HepG2 (cell line): ENCODE results near the gene SLC13A5. TPM values are rescaled to one million over a fixed set of nuclear protein-coding genes. Genes with fewer than 3 reads are reported as not detected.
A peak's percentile ranks its signal among the peaks of the same experiment; 100 is the strongest.

Experiments
- ATAC-seq: fragments of 200-7000 bp; cut with Tn5 transposase; 3 replicates; pipeline ENCODE4 v1.9.1; 2020; ENCODE audit warnings: mild to moderate bottlenecking, moderate library complexity
- BruUV-seq: library from RNA; stranded (reverse); fragments of 400-500 nt; replicated peaks from 2 replicates; lab custom pipeline; 2021; lab: Mats Ljungman, UMichigan
- CTCF ChIA-PET: fragments of 300-600 bp; formaldehyde crosslinking; extraction: SDS; loops from one replicate; lab custom pipeline; 2021; ENCODE audit warnings: low total read pairs, inconsistent platforms, low intra/inter-chr PET ratio; lab: Yijun Ruan, JAX
- POLR2A ChIA-PET: fragments of 350-600 bp; sonication (Branson Sonifier 250); formaldehyde crosslinking; loops from one replicate; lab custom pipeline; 2020; ENCODE audit warnings: antibody characterized with exemption, inconsistent platforms; lab: Yijun Ruan, JAX
- DNase-seq: peaks from one replicate; pipeline ENCODE4 v3.0.0-alpha.2; 2015; ENCODE audit warnings: low spot score
- FAIRE-seq: peaks from 3 replicates; lab custom pipeline; 2011; peaks lifted over from hg19 to GRCh38; lab: Jason Lieb, UNC
- H2AFZ ChIP-seq: one replicate; pipeline ENCODE4 v1.6.1; 2011; ENCODE audit warnings: low read length, inconsistent platforms
- H3K27ac ChIP-seq: fragments of 300-600 bp; 3 replicates; pipeline ENCODE4 v1.8.0; 2011; ENCODE audit warnings: mixed run types, mild to moderate bottlenecking, mixed read lengths, low read length, inconsistent platforms; ENCODE audit not compliant: insufficient read depth; ENCODE audit errors: extremely low read length
- H3K27me3 ChIP-seq, 2 experiments: fragments of 200-600 bp in 1 of 2; 2 replicates in 1 of 2; 3 replicates in 1 of 2; pipeline versions ENCODE4 v1.6.0 to v1.8.0; 2011; ENCODE audit warnings: low read length in 2 of 2, mild to moderate bottlenecking in 2 of 2, moderate library complexity in 2 of 2, inconsistent platforms in 1 of 2; ENCODE audit not compliant: insufficient read depth in 2 of 2, control insufficient read depth in 1 of 2
- H3K36me3 ChIP-seq, 2 experiments: fragments of 200-600 bp in 1 of 2; replicated peaks in 1 of 2; 2 replicates in 1 of 2; 3 replicates in 1 of 2; pipeline versions ENCODE4 v1.5.1 to v1.8.0; 2011; ENCODE audit warnings: low read length in 2 of 2, inconsistent platforms in 1 of 2; ENCODE audit not compliant: insufficient read depth in 2 of 2, control insufficient read depth in 1 of 2
- H3K4me1 ChIP-seq: 2 replicates; pipeline ENCODE4 v1.5.1; 2012; ENCODE audit warnings: low read length, inconsistent platforms; ENCODE audit not compliant: insufficient read depth
- H3K4me2 ChIP-seq: 2 replicates; pipeline ENCODE4 v1.6.0; 2011; ENCODE audit warnings: low read depth, low read length, inconsistent platforms
- H3K4me3 ChIP-seq, 3 experiments: fragments of 200-600 bp in 1 of 3; sonication (generic), shearing (Covaris generic) in 1 of 3; replicated peaks in 1 of 3; 2 replicates each; pipeline ENCODE4 v1.5.1; 2011 to 2016; ENCODE audit warnings: low read length in 3 of 3, inconsistent platforms in 2 of 3, low read depth in 2 of 3, mild to moderate bottlenecking in 2 of 3, control low read depth in 1 of 3, mixed read lengths in 1 of 3; ENCODE audit not compliant: insufficient read depth in 1 of 3
- H3K79me2 ChIP-seq: one replicate; pipeline ENCODE4 v1.6.1; 2011; ENCODE audit warnings: low read length, inconsistent platforms; ENCODE audit not compliant: insufficient read depth
- H3K9ac ChIP-seq: 2 replicates; pipeline ENCODE4 v1.6.0; 2011; ENCODE audit warnings: mild to moderate bottlenecking, low read depth, low read length, inconsistent platforms; ENCODE audit not compliant: insufficient read depth
- H3K9me3 ChIP-seq: 2 replicates; pipeline ENCODE4 v1.5.1; 2012; ENCODE audit warnings: mild to moderate bottlenecking, low read length
- H4K20me1 ChIP-seq: 2 replicates; pipeline ENCODE4 v1.6.0; 2011; ENCODE audit warnings: inconsistent platforms, mild to moderate bottlenecking, low read length, moderate library complexity; ENCODE audit not compliant: insufficient read depth
- BRF2 ChIP-seq: sonication (generic); formaldehyde crosslinking; IDR thresholded peaks from 2 replicates; pipeline ENCODE4 v1.8.1; 2022; ENCODE audit warnings: mild to moderate bottlenecking, missing genetic modification reagents
- DMAP1 ChIP-seq: IDR thresholded peaks from 2 replicates; pipeline ENCODE4 v1.6.1; 2016
- FLYWCH1 ChIP-seq: sonication (generic); formaldehyde crosslinking; IDR thresholded peaks from 2 replicates; pipeline ENCODE4 v1.8.1; 2023; ENCODE audit warnings: mild to moderate bottlenecking, missing genetic modification reagents
- GRHL1 ChIP-seq: sonication (generic); formaldehyde crosslinking; conservative IDR thresholded peaks from 2 replicates; pipeline ENCODE4 v1.8.0; 2022; ENCODE audit warnings: missing genetic modification reagents
- HHEX ChIP-seq: IDR thresholded peaks from 2 replicates; pipeline ENCODE4 v1.6.1; 2016; ENCODE audit warnings: control low read depth
- MAZ ChIP-seq, 2 experiments: sonication (generic) in 1 of 2; formaldehyde crosslinking in 1 of 2; IDR thresholded peaks; 2 replicates each; pipeline versions ENCODE4 v1.5.0 to v1.6.1; 2012 to 2020; ENCODE audit warnings: low read depth in 2 of 2, mild to moderate bottlenecking in 2 of 2, borderline replicate concordance in 1 of 2, improper control_type of control experiment in 1 of 2, low read length in 1 of 2, missing genetic modification reagents in 1 of 2, moderate library complexity in 1 of 2
- NFATC3 ChIP-seq: sonication (generic); formaldehyde crosslinking; IDR thresholded peaks from 2 replicates; pipeline ENCODE4 v1.5.1; 2020; ENCODE audit warnings: mild to moderate bottlenecking, missing genetic modification reagents
- PHB2 ChIP-seq: fragments of 450-650 bp; IDR thresholded peaks from 2 replicates; pipeline ENCODE4 v1.6.1; 2018; ENCODE audit not compliant: partially characterized antibody
- RFXAP ChIP-seq: sonication (generic); formaldehyde crosslinking; IDR thresholded peaks from 2 replicates; pipeline ENCODE4 v1.4.0; 2020; ENCODE audit warnings: missing genetic modification reagents, borderline replicate concordance
- SMAD9 ChIP-seq: sonication (generic); formaldehyde crosslinking; IDR thresholded peaks from 2 replicates; pipeline ENCODE4 v1.5.1; 2020; ENCODE audit warnings: mild to moderate bottlenecking, missing genetic modification reagents
- ZFY ChIP-seq: sonication (generic); formaldehyde crosslinking; IDR thresholded peaks from 2 replicates; pipeline ENCODE4 v1.4.0; 2020; ENCODE audit warnings: missing genetic modification reagents
- ZNF256 ChIP-seq: sonication (generic); formaldehyde crosslinking; conservative IDR thresholded peaks from 2 replicates; pipeline ENCODE4 v1.4.0; 2020; ENCODE audit warnings: missing genetic modification reagents
- ZNF501 ChIP-seq: sonication (generic); formaldehyde crosslinking; IDR thresholded peaks from 2 replicates; pipeline ENCODE4 v1.5.1; 2020; ENCODE audit warnings: mild to moderate bottlenecking, moderate library complexity, missing genetic modification reagents
- ZNF530 ChIP-seq: sonication (generic); formaldehyde crosslinking; IDR thresholded peaks from 2 replicates; pipeline ENCODE4 v1.5.0; 2020; ENCODE audit warnings: low read depth, mild to moderate bottlenecking, missing genetic modification reagents
- ZNF547 ChIP-seq: sonication (generic); formaldehyde crosslinking; IDR thresholded peaks from 2 replicates; pipeline ENCODE4 v1.5.1; 2020; ENCODE audit warnings: mild to moderate bottlenecking, missing genetic modification reagents
- WGBS: methylation state at CpG from one replicate; pipeline ENCODE4 v1.1.6; 2017; ENCODE audit warnings: low lambda C conversion rate; 5-methylcytosine and 5-hydroxymethylcytosine counted together
- in situ Hi-C: cut with HindIII; loops from 2 replicates; pipeline ENCODE4 v1.10.0; 2017; ENCODE audit warnings: low pct_unique_long_range_greater_than_20kb; ENCODE audit not compliant: extremely low pct_ligation_motif_present
- intact Hi-C: fragments of 100-400 bp; cut with micrococcal nuclease; formaldehyde crosslinking; loops from one replicate; pipeline ENCODE4 v1.10.0; 2022; ENCODE audit not compliant: unreplicated experiment
- polyA plus RNA-seq, 8 experiments: library from polyadenylated mRNA; depleted of rRNA in 3 of 8; stranded (reverse) in 7 of 8; unstranded in 1 of 8; fragments of >200 nt; fragmentation: Illumina TruSeq in 4 of 8; extraction: Trizol in 4 of 8; gene quantifications; 2 replicates each; pipeline versions ENCODE4 v1.2.1 to v1.2.3, GENCODE V29; 2011 to 2016; ENCODE audit warnings: low read depth in 4 of 8, missing spikeins in 1 of 8, mixed read lengths in 1 of 8; ENCODE audit not compliant: insufficient read depth in 1 of 8
- total RNA-seq, 5 experiments: library from RNA; depleted of rRNA; stranded (reverse); fragments of >200 nt; fragmentation: Illumina TruSeq; extraction: Trizol; gene quantifications; 2 replicates each; pipeline ENCODE4 v1.2.3, GENCODE V29; 2016; ENCODE audit warnings: low read depth in 1 of 5

The SLC13A5 gene
- total and polyA plus RNA-seq, 2 of the 13 experiments (the other 11 are each of a cell fraction or from before 2014, with no cell fraction given), result 42.8 to 310 TPM

DNA sequence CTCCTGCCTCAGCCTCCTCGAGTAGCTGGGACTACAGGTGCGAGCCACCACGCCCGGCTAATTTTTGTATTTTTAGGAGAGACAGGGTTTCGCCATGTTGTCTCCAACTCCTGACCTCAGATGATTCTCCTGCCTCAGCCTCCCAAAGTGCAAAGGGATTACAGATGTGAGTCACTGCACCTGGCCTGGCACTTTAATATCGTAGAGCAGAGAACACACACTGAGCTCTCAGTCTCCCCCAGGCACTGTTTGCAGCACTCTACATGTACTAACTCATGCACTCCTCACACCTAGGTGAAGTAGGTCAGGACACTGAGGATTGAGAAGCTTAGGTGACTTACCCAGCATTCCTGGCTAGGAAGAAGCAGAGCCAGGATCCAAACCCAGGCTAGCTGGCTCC lies 46.6 kb downstream of the SLC13A5 start:
- no peak overlapping the region for H3K4me3 ChIP-seq
- WGBS, result 86% methylated on average over 6 of the region's 6 CpGs
- H3K36me3 ChIP-seq, result no peaks in the 10 kb centered on the region
- no peaks in the 10 kb centered on the region for H3K27me3 ChIP-seq
- CTCF ChIA-PET, result interaction anchor here (0.7 to 3.0 kb wide), 7 partner anchors 35 to 338 kb away, joined by 3 to 52 read pairs (median 5); partner anchors contain the start of gene SLC13A5
- DNase-seq (no peak), ATAC-seq (peak; percentile 19), FAIRE-seq (no peak)
- in situ Hi-C loops, result loop anchor here (5.0 to 10.0 kb wide), 3 partner anchors 46 to 348 kb away; partner anchors contain the start of genes RNASEK, SLC13A5 and TEKT1
- no peaks in the 10 kb centered on the region for H3K9me3 ChIP-seq
- TF ChIP-seq HHEX (CRISPR knock-in tag) (no peak), DMAP1 (no peak), ZFY (CRISPR knock-in tag) (no peak), ZNF256 (CRISPR knock-in tag) (no peak), SMAD9 (0 out of 2 replicates have a peak, but pooled peaks have one; percentile 20), ZNF547 (0 out of 2 replicates have a peak, but pooled peaks have one; percentile 41), ZNF530 (CRISPR knock-in tag) (no peak), FLYWCH1 (CRISPR knock-in tag) (no peak), MAZ (IDR thresholded peaks at IDR 0.05; ENCODE audit: borderline replicate concordance, low read depth, low read length) (no peak), MAZ (CRISPR knock-in tag; IDR thresholded peaks at IDR 0.05; ENCODE audit: low read depth) (no peak), ZNF501 (CRISPR knock-in tag) (0 out of 2 replicates have a peak, but pooled peaks have one; percentile 5), GRHL1 (CRISPR knock-in tag) (no peak), NFATC3 (CRISPR knock-in tag) (no peak), BRF2 (CRISPR knock-in tag) (no peak), RFXAP (CRISPR knock-in tag) (no peak), PHB2 (no peak)
- H3K4me1 ChIP-seq, result peaks cover 51% of the 10 kb centered on the region
- intact Hi-C loops, result loop anchor here (1.0 to 2.0 kb wide), 4 partner anchors 16 to 176 kb away; no protein-coding TSS in a partner anchor
- BruUV-seq, result no TSS peak
- H4K20me1 ChIP-seq, result no peaks in the 10 kb centered on the region
- POLR2A ChIA-PET, result interaction anchor here (1.3 to 4.3 kb wide), 5 partner anchors 10 to 48 kb away, joined by 3 to 33 read pairs (median 16); partner anchors contain the start of gene SLC13A5
- H3K79me2 ChIP-seq, result no peaks in the 10 kb centered on the region
- no peak overlapping the region for H3K9ac ChIP-seq
- peak overlapping the region; percentile 53; the same call in 1 of the 2 replicates for H3K4me2 ChIP-seq
- no peak overlapping the region for H3K27ac ChIP-seq
- H2AFZ ChIP-seq, result no peak overlapping the region
